Stimulated activated naive CD8-positive, alpha-beta T cell treated with anti-CD3 and anti-CD28 coated beads, Interleukin-15, Interleukin-2, amounts not matched to agents 100 ng/mL and 50 ng/mL, for 24 hours (primary cell): Measurements from ENCODE around the gene CYP11A1.
A peak's percentile ranks its signal among the peaks of the same experiment; 100 is the strongest.

ENCODE experiments used
- H3K27ac Mint-ChIP-seq: one replicate; pipeline ENCODE4 v1.8.0; 2021; ENCODE audit warnings: mild to moderate bottlenecking, mixed read lengths
- H3K27me3 Mint-ChIP-seq: one replicate; pipeline ENCODE4 v1.8.0; 2021; ENCODE audit warnings: mixed read lengths
- H3K36me3 Mint-ChIP-seq: one replicate; pipeline ENCODE4 v1.8.0; 2021; ENCODE audit warnings: low read depth, mixed read lengths
- H3K4me1 Mint-ChIP-seq: one replicate; pipeline ENCODE4 v1.8.0; 2021; ENCODE audit warnings: low read depth, mixed read lengths
- H3K4me3 Mint-ChIP-seq: one replicate; pipeline ENCODE4 v1.8.0; 2021; ENCODE audit warnings: mild to moderate bottlenecking, mixed read lengths
- H3K9me3 Mint-ChIP-seq: one replicate; pipeline ENCODE4 v1.8.0; 2021; ENCODE audit warnings: mixed read lengths

Gene CYP11A1

GRCh38 chr15:74305687-74306086, 61.8 kb downstream of the CYP11A1 start:
- Mint-ChIP-seq H3K4me1 (no peaks in the 10 kb centered on the region), H3K27ac (no peak overlapping the region), H3K36me3 (no peaks in the 10 kb centered on the region), H3K4me3 (no peak overlapping the region), H3K27me3 (peaks cover 26% of the 10 kb centered on the region), H3K9me3 (no peaks in the 10 kb centered on the region)

GRCh38 chr15:74304431-74304830, 63.0 kb downstream of the CYP11A1 start:
- no peak overlapping the region for H3K4me3 Mint-ChIP-seq
- H3K36me3 Mint-ChIP-seq: no peaks in the 10 kb centered on the region
- no peaks in the 10 kb centered on the region for H3K9me3 Mint-ChIP-seq
- no peak overlapping the region for H3K27ac Mint-ChIP-seq
- peaks cover 36% of the 10 kb centered on the region for H3K27me3 Mint-ChIP-seq
- no peaks in the 10 kb centered on the region for H3K4me1 Mint-ChIP-seq

- Mint-ChIP-seq H3K27me3 (peaks cover 36% of the 10 kb centered on the region), H3K4me3 (no peak overlapping the region), H3K36me3 (no peaks in the 10 kb centered on the region), H3K4me1 (no peaks in the 10 kb centered on the region), H3K9me3 (no peaks in the 10 kb centered on the region), H3K27ac (no peak overlapping the region)
Measured at GRCh38 chr15:74303741-74304309, 63.6 kb downstream of the CYP11A1 start.

- Mint-ChIP-seq H3K9me3 (no peaks in the 10 kb centered on the region), H3K27me3 (peaks cover 36% of the 10 kb centered on the region), H3K36me3 (no peaks in the 10 kb centered on the region), H3K4me1 (no peaks in the 10 kb centered on the region), H3K27ac (no peak overlapping the region), H3K4me3 (no peak overlapping the region)
Measured at GRCh38 chr15:74302821-74303359, 64.6 kb downstream of the CYP11A1 start.

GRCh38 chr15:74301583-74302361, 65.7 kb downstream of the CYP11A1 start:
- no peaks in the 10 kb centered on the region for H3K9me3 Mint-ChIP-seq
- H3K27ac Mint-ChIP-seq: no peak overlapping the region
- H3K4me3 Mint-ChIP-seq: no peak overlapping the region
- peaks cover 36% of the 10 kb centered on the region for H3K27me3 Mint-ChIP-seq
- H3K4me1 Mint-ChIP-seq: no peaks in the 10 kb centered on the region
- no peaks in the 10 kb centered on the region for H3K36me3 Mint-ChIP-seq

GRCh38 chr15:74300057-74300795, 67.2 kb downstream of the CYP11A1 start:
- no peak overlapping the region for H3K27ac Mint-ChIP-seq
- H3K9me3 Mint-ChIP-seq: no peaks in the 10 kb centered on the region
- H3K36me3 Mint-ChIP-seq: no peaks in the 10 kb centered on the region
- H3K27me3 Mint-ChIP-seq: peaks cover 35% of the 10 kb centered on the region
- H3K4me1 Mint-ChIP-seq: no peaks in the 10 kb centered on the region
- H3K4me3 Mint-ChIP-seq: no peak overlapping the region

GRCh38 chr15:74297887-74298286, 69.6 kb downstream of the CYP11A1 start:
- H3K27me3 Mint-ChIP-seq: peaks cover 42% of the 10 kb centered on the region
- no peaks in the 10 kb centered on the region for H3K9me3 Mint-ChIP-seq
- H3K27ac Mint-ChIP-seq: no peak overlapping the region
- no peaks in the 10 kb centered on the region for H3K36me3 Mint-ChIP-seq
- no peaks in the 10 kb centered on the region for H3K4me1 Mint-ChIP-seq
- H3K4me3 Mint-ChIP-seq: no peak overlapping the region

GRCh38 chr15:74295800-74296199, 71.6 kb downstream of the CYP11A1 start:
- no peaks in the 10 kb centered on the region for H3K9me3 Mint-ChIP-seq
- H3K27ac Mint-ChIP-seq: no peak overlapping the region
- peaks cover 12% of the 10 kb centered on the region for H3K4me1 Mint-ChIP-seq
- no peak overlapping the region for H3K4me3 Mint-ChIP-seq
- H3K27me3 Mint-ChIP-seq: peaks cover 31% of the 10 kb centered on the region
- H3K36me3 Mint-ChIP-seq: no peaks in the 10 kb centered on the region

GRCh38 chr15:74294010-74294409, 73.4 kb downstream of the CYP11A1 start:
- H3K4me3 Mint-ChIP-seq: no peak overlapping the region
- no peaks in the 10 kb centered on the region for H3K36me3 Mint-ChIP-seq
- peaks cover 25% of the 10 kb centered on the region for H3K27me3 Mint-ChIP-seq
- no peak overlapping the region for H3K27ac Mint-ChIP-seq
- H3K9me3 Mint-ChIP-seq: no peaks in the 10 kb centered on the region
- H3K4me1 Mint-ChIP-seq: peaks cover 24% of the 10 kb centered on the region

- Mint-ChIP-seq H3K27ac (no peak overlapping the region), H3K4me1 (peaks cover 24% of the 10 kb centered on the region), H3K27me3 (peaks cover 30% of the 10 kb centered on the region), H3K4me3 (no peak overlapping the region), H3K9me3 (no peaks in the 10 kb centered on the region), H3K36me3 (no peaks in the 10 kb centered on the region)
Measured at GRCh38 chr15:74293021-74293810, 74.2 kb downstream of the CYP11A1 start.

- no peaks in the 10 kb centered on the region for H3K9me3 Mint-ChIP-seq
Measured at GRCh38 chr15:74291101-74292071, 76.1 kb downstream of the CYP11A1 start.

GRCh38 chr15:74290645-74291044, 76.8 kb downstream of the CYP11A1 start:
- Mint-ChIP-seq H3K4me3 (no peak overlapping the region), H3K36me3 (no peaks in the 10 kb centered on the region), H3K27me3 (peaks cover 30% of the 10 kb centered on the region)

More at GRCh38 chr15:74291101-74292071, 76.1 kb downstream of the CYP11A1 start:
- H3K4me1 Mint-ChIP-seq: peaks cover 24% of the 10 kb centered on the region
- peak overlapping the region; percentile 91 for H3K27ac Mint-ChIP-seq
- no peaks in the 10 kb centered on the region for H3K36me3 Mint-ChIP-seq
- H3K27me3 Mint-ChIP-seq: peaks cover 30% of the 10 kb centered on the region
- H3K4me3 Mint-ChIP-seq: peak overlapping the region; percentile 51

GRCh38 chr15:74289671-74290070, 77.8 kb downstream of the CYP11A1 start:
- no peaks in the 10 kb centered on the region for H3K9me3 Mint-ChIP-seq
- peaks cover 24% of the 10 kb centered on the region for H3K4me1 Mint-ChIP-seq
- H3K4me3 Mint-ChIP-seq: no peak overlapping the region
- peaks cover 22% of the 10 kb centered on the region for H3K27me3 Mint-ChIP-seq
- no peaks in the 10 kb centered on the region for H3K36me3 Mint-ChIP-seq
- H3K27ac Mint-ChIP-seq: no peak overlapping the region

More at GRCh38 chr15:74290645-74291044, 76.8 kb downstream of the CYP11A1 start:
- Mint-ChIP-seq H3K27ac (peak overlapping the region; percentile 91), H3K9me3 (no peaks in the 10 kb centered on the region), H3K4me1 (peaks cover 24% of the 10 kb centered on the region)
